IPS-18c (cell line): Measurements from ENCODE around the gene CARD14.

Source experiments
- H3K4me3 ChIP-seq: 2 replicates; pipeline ENCODE4 v1.7.0; 2013; ENCODE audit warnings: low read depth, mild to moderate bottlenecking, low read length, moderate library complexity; ENCODE audit not compliant: insufficient read depth
- H3K9me3 ChIP-seq: one replicate; pipeline ENCODE4 v1.6.1; 2013; ENCODE audit warnings: mild to moderate bottlenecking, low read length, moderate library complexity; ENCODE audit not compliant: control insufficient read depth, insufficient read depth

CARD14 gene

GRCh38 chr17:80169784-80170500, at the start of gene CARD14:
TSS of gene CARD14 (plus strand) at chr17:80170030. CDS start at chr17:80181439, 11,409 bp downstream.
- H3K9me3 ChIP-seq: no peaks in the 10 kb centered on the region
- no peak within 1 kb of the TSS for H3K4me3 ChIP-seq

GRCh38 chr17:80122026-80122575, 47.7 kb upstream of the CARD14 start:
- H3K4me3 ChIP-seq: no peak overlapping the region

GRCh38 chr17:80122926-80123505, 46.8 kb upstream of the CARD14 start:
- Histone ChIP-seq H3K4me3 (no peak overlapping the region), H3K9me3 (no peaks in the 10 kb centered on the region)

More at GRCh38 chr17:80122026-80122575, 47.7 kb upstream of the CARD14 start:
- H3K9me3 ChIP-seq: no peaks in the 10 kb centered on the region

GRCh38 chr17:80123791-80124190, 46.0 kb upstream of the CARD14 start:
- Histone ChIP-seq H3K9me3 (no peaks in the 10 kb centered on the region), H3K4me3 (no peak overlapping the region; the same call in 1 of the 2 replicates)

GRCh38 chr17:80124351-80124981, 45.4 kb upstream of the CARD14 start:
- H3K9me3 ChIP-seq: no peaks in the 10 kb centered on the region
- H3K4me3 ChIP-seq: peak overlapping the region; percentile 20

GRCh38 chr17:80125656-80126448, 44.0 kb upstream of the CARD14 start:
- Histone ChIP-seq H3K4me3 (no peak overlapping the region), H3K9me3 (no peaks in the 10 kb centered on the region)

- no peak overlapping the region for H3K4me3 ChIP-seq
- H3K9me3 ChIP-seq: no peaks in the 10 kb centered on the region
Measured at GRCh38 chr17:80126449-80126715, 43.4 kb upstream of the CARD14 start.

- H3K9me3 ChIP-seq: no peaks in the 10 kb centered on the region
- no peak overlapping the region for H3K4me3 ChIP-seq
Measured at GRCh38 chr17:80129006-80129565, 40.7 kb upstream of the CARD14 start.

- Histone ChIP-seq H3K4me3 (no peak overlapping the region), H3K9me3 (no peaks in the 10 kb centered on the region)
Measured at GRCh38 chr17:80130992-80131391, 38.8 kb upstream of the CARD14 start.

GRCh38 chr17:80132906-80133625, 36.8 kb upstream of the CARD14 start:
- Histone ChIP-seq H3K4me3 (no peak overlapping the region), H3K9me3 (no peaks in the 10 kb centered on the region)

- H3K4me3 ChIP-seq: no peak overlapping the region
- no peaks in the 10 kb centered on the region for H3K9me3 ChIP-seq
Measured at GRCh38 chr17:80133626-80133970, 36.2 kb upstream of the CARD14 start.

- Histone ChIP-seq H3K9me3 (no peaks in the 10 kb centered on the region), H3K4me3 (no peak overlapping the region)
Measured at GRCh38 chr17:80137131-80137530, 32.7 kb upstream of the CARD14 start.

- Histone ChIP-seq H3K9me3 (no peaks in the 10 kb centered on the region), H3K4me3 (no peak overlapping the region)
Measured at GRCh38 chr17:80138856-80139426, 30.9 kb upstream of the CARD14 start.

GRCh38 chr17:80141463-80142165, 28.2 kb upstream of the CARD14 start:
- Histone ChIP-seq H3K4me3 (no peak overlapping the region), H3K9me3 (no peaks in the 10 kb centered on the region)

- Histone ChIP-seq H3K9me3 (no peaks in the 10 kb centered on the region), H3K4me3 (no peak overlapping the region)
Measured at GRCh38 chr17:80142929-80143328, 26.9 kb upstream of the CARD14 start.
